ENCODE measurements around the gene ATP1A3.
"Not testable (repeated sequence)": the region's sequence is repeated elsewhere in the genome, so short reads cannot be mapped to it uniquely, and the experiment has no call there.

ATP1A3 gene

DNA sequence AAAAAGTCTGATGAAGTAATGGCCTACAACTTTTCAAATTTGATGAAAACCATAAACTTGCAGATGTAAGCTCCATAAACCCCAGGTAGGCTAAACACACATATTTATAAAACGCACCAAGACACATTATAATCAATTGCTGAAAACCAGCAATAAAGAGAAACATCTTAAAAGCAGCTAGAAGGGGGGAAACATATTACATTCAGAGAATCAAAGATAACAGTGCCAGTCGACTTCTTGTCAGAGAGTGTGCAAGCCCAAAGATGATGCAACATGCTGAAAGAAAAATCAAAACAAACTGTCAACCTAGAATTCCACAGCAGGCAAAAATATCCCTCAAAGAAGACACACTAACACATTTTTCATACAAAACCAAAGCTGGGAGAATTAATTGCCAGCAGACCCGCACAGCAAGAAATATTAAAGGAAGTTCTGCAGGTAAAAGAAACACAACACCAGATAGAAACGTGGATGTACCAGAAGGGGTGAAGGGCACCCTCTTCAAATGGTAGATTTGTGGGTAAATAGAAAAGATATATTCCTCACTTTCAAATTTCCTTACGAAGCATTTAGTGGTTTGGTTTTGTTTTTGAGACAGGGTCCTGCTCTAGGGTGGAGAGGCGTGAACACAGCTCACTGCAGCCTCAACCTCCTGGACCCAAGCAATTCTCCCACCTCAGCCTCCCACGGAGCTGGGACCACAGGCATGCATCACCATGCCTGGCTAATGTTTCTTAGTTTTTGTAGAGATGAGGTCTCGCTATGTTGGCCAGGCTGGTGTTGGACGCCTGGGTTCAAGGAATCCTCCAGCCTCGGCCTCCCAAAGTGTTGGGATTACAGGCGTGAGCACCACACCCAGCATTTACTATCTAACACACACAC, 16.5 kb upstream of the ATP1A3 start:
- DNase-seq = no peak

DNA sequence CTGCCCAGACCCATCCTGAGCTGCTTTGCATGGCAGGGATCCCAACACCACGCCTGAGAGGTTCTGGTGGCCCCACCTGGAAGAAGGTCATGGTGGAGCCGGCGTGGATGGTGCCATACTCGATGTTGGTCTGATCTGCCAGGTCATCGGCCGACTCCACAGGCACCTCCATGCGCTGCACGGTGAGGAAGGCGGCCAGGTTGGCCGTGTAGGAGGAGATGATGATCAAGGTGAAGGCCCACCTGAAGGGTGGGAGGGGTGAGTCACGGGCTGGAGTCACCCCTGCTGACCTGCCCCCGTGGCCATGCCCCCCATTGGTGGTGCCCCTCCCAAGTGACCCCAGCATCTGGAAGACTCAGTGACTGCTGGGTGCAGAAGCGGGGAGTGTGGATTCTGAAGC, 12.5 kb upstream of the ATP1A3 start:
- no peak for DNase-seq

DNA sequence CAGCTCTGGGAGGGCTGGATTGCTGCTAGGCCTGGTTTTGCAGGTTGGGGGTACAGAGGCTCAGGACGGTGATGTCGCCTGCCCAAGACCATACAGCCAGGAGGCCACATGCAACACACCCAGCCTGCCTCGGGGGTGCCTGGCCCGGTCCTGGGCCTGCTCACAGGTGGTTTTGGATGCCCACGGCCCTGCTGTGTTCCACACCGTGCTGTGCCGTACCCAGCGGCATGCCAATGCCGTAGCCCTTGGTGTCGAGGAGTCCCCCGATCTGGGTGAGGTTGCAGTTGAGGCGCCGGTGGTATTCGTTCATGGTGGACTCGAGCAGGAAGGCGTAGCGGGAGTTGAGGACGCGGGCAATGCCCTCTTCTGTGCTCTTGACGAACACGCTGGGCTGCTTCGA, 11.5 kb upstream of the ATP1A3 start:
- no peak for DNase-seq

DNA sequence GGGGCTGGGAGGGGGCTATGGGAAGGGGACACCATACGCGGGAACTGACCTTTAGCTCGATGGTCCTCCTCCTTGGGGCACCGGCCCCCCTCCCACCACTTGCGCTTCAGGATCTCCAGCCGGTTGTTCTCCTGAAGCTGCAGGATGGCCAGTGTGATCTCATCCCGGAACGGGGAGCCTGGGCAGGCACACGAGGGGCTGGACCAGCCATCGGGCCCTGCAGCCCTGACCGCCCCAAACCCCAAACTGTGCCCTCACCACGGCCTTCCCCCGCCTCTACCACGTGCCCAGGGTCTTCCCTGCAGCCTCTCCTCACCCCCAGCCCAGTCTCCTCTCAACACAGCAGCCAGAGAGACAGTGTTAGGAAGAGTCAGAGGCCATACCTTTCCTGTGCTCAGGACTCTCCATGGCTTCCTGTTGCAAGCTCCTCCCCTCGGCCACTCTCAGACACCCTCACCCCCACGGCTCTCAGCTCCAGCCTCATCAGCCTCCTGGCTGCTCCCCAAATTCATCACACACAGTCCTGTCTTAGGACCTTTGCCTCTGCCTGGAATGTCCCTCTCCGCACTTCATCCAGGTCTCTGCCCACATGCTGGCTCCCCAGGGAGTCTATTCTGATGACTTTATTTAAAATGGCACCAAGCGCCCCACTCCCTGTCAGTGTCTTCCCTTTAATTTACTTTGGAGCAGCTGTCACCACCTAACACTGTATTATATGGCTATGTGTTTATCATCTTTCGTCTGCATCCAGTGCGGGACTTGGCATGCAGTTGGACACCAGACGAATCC, 9.7 kb upstream of the ATP1A3 start:
- DNase-seq = no peak

DNA sequence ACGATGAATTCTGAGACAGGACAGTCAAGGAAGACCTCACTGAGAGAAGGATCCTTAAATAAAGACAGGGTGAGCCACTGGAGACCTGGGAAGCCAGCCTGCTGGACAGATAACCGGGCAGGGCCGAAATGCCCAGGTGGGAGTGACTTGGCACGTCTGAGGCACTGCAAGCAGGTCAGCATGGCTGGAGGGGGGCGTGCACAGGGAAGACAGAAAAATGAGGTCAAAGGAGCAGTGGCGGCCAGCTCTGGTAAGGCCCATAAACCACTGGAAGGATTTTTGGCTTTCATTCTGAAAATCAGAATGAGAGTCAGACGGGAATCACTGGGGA, 5.8 kb upstream of the ATP1A3 start:
- no peak for DNase-seq

DNA sequence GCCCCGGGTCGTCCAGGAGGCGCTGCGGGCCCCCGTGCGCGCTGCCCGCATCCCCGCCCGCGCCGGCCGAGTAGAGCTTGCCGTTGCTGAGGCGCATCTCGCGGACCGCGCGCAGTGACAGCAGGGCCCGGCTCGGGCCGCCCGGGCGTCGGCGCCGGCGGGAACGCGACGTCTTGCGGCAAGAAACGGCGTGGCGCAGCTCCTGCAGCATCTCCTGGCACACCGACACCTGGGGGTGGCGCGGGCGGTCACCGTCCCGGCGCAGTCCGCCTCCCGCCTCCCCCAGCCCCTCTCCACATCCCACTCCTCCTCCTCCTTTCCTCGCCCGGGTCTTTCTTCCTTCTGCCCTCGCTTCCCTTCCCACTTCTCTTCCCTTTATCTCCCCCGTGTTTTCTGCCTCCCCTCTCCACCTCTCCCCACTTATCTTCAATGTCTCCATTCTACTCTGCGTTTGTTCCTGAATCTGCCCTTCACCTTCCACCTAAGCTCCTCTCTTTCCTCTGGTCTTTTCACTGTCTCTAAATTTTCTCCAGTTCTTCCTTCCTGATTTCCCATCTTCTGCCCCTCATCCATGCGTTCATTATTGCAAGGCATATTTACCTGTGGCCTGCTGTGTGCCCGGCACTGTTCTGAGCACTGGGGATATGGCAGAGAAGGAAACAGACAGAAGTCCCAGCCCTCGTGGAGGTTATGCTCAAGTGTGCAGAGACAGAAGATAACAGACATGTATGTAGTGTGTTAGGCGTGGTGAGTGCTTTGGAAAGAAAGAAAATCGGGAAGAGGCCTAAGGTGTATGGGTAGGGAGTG, 5.2 kb upstream of the ATP1A3 start:
- no peak for DNase-seq

DNA sequence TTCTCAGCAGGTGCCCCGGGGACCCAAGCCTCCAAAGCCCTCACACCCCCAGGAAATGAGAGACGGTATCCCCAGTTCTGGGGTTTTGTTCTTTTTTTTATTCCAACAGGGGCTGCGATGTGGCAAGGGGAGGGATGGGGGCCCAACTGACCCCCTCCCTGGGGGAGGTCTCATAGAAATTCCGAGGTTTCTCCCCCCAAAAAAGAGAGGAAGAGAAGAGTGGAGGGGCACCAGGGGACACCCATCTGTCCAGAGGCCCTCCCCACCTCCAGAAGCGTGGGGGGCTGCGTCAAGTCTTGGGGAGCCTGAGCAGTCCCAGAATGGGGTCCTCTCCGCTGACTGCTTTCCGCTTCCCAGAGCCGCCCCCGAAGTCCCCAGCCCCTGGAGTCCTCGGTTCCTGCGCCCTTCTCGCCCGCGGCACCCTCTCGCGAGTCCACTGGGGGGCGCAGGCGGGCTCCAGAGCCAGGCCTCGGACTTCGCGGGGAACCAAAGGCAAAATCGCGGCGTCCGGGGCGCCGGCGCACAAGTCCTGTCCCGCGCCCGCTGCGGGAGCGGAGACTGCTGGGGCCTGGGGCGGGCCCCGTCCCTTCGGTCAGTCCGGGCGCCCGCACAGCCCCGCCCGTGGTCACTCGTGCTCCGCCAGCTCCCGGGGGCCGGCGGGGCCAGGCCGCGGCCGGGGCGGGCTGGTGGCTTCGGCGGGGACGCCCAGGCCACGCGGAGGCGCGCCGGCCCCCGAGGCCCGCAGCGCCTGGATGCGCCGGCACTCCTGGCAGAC, 4.4 kb upstream of the ATP1A3 start:
- no peak for DNase-seq

DNA sequence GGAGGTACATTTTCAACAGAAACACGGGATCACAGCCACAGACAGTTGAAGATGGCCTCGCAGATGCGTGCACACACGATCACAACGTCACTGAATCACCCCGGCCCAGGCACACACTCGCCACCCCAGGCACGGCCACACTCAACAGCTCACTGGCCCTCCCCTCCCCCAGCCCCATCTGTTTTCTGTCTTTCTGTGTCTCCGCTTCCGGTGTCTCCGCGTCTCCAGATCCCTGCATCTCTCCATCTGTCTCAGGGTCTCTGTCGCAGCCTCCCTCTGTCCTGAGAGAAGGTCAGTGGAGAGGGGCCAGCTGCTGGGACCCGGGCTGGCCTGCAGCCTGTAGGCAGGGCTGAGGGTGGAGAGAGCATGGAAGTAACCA, 3.8 kb upstream of the ATP1A3 start:
- no peak for DNase-seq

DNA sequence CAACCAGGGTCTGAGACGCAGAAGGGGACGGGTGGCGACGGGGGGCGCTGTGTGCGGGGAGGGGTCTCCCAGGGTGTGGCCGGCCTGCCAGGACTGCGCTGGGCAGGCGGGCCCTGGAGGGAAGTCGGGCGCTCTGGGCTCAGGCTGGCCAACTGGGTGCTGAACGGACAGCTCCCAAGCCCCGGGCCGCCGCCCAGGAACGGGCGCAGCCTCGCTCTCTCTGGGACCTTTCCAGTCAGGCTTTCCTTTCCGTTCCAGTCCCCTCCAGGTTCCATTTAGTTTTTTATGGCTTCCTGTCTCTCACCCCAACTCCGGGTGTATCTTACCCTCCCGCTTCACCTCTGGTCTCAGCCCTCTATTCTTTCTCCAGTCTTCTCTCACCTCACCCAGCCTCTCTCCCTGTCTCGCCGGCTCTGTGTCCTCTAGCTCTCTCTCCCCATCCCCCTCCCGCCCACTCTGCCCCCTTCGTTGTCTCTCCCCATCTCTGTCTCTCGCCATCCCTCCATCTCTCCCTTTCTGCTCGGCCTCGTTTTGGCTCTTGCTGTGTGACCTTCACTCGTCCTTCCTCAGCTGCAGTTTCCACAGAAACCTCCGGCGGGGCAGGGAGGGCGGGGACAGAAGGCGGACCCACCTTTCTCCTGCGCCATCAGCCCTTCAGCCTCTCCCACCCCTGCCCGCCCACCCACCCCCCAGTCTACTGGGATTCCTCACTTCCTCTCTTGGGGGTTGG, 3.3 kb upstream of the ATP1A3 start:
- no peak for DNase-seq

DNA sequence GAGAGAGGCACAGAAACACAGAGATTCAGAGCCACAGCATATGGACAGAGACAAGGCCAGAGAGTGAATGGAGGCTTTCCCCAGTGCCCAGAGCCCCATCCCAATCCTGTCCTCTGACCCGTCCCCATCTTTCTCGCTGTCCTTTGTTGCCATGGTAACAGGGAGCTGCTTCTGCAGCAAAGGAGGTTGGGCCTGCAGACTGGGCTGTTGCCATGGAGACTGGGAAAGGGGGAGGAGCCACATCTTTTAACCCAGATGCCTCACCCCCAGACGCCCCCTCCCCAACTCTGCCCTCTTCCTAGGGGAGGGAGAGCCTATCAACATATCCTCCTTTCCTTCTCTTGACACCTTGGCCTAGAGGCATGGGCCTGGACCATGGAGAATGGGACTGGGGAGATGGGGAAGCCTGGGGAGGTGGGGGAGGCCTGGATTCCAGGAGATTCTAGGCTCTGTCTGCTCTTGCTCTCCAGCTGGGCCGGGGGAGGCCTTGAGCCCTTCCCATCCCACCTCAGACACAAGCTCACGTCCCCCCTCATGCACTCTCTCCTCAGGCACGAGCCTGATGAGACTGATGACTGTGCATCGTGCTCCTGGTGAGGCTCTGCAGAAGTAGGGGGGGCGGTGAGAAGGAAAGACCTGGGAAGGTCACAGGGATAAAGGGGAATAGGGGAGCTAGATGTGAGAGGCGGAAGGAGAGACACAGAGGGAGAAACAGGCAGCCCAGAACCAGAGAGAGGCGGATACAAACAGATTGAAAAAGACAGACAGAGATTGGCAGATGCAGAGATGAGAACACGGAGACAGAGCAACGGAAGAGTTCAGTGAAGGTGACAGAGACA, 2.1 kb upstream of the ATP1A3 start:
- no peak for DNase-seq

DNA sequence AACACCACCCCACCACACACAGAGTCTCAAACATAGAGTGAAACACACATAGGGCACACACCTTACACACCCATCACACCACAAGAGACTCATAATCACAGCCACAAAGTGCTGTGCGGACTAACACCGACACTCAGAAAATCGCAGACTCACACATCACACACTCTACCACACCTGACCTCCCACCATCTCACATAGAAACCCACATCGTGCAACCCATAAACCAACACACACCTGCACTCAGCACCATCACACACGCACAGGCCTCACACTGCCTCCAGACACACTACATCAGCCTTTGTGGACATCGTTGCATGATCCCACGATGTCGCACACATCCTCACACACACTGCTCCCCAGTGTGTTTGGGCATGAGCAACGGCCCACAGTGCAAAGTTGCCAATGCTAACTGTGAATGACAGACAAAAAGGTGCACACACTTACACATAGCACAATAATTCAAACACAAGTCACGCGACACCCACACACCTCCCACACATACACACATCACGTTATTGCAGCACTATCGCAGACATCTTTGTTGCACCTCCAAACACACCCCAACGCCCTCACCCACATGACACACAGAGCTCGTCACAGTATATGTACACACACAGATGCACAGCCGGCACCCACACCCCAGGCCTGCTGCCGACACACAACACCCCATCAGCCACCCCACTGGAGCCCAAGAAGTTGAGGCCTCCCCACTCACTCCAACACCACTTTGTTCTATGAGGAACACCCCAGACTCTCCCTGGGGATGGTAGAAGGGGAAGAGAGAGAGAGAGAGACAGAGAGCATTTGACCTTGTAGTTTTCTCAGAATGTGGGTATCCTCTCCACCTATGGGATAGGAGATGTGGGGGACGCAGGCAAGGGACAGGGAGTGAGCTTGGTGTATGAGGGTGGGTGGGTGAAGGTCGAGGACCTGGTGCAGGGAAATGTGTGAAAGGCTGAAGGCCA, 1.2 kb upstream of the ATP1A3 start:
- DNase-seq = no peak

DNA sequence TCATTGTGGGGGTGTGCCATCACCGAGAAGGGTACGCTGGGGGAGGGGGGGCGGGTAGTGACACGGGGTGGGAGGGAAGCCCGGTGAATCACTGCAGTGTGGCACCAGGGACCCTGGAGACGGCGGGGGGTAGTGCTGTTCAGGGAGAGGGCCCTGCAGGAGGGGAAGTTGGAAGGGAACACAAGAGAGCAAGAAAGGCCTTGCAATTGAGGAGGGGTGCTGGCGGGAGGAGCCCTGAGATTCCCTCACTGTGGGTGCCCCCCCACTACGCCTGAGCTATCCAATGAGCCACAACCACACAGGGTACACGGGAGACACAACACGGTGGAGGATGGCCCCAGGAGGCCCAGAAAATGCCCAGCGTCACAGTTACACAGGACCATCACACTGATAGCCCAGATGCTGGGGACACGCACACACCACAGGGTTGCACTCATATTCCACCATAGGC, 516 bp upstream of the ATP1A3 start:
- no peak for DNase-seq

DNA sequence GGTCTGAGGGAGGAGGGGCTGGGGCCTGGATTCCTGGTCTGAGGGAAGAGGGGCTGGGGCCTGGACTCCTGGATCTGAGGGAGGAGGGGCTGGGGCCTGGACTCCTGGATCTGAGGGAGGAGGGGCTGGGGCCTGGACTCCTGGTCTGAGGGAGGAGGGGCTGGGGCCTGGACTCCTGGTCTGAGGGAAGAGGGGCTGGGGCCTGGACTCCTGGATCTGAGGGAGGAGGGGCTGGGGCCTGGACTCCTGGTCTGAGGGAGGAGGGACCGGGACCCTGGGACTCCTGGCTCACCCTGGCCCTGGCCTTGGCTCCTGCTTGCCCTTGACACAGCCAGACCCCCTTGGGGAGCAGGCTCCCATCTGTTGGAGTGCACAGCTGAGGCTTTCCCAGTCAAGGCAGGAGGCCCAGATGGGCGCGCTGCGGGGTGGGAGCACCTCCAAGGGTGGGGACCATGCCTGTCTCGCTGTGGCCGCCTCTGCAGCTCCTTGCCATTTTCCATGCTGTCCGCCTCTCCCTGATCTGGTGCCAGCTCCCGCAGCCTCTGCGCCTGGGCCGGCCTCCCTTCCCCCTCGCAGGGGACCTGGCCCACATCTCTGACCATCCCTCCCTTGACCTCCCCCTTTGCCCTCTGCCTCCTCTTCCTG, 2.0 kb downstream of the ATP1A3 start:
- DNase-seq = not testable (repeated sequence)

DNA sequence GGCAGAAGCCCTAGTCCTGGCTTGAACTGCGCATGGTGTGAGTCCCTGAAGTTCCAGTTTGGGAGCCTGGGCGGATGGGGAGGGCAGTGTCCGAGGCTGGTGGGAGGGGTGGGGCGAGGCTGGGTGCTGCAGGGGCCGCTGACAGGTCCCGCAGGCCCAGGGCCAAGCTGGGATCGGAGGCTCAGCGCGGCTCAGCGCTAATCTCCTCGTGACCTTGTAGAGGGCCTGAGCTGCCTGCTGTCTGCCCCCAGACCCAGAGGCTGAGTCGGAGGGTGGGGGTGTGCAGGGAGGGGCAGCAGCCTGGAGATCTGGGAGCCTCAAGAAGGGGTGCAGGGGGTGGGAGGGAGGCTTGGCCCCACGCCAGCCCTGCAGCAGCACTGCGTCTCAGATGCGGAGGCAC, 3.0 kb downstream of the ATP1A3 start:
- DNase-seq = no peak

DNA sequence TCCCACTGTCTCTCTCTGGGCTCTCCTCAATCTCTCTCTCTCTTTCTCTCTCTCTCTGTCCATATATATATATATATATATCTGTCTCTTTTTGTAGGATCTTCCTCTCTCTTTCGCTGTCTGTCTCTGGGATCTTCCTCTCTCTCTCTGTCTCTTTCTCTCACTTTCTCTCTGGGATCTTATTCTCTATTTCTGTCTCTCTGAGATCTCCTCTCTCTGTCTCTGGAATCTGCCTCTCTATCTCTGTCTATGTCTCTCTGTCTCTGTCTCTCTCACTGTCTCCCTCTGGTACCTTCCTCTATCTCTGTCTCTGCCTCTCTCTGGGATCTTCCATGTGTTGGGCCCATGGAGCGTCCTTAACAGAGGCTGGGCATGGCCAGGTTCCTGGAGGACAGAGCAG, 3.4 kb downstream of the ATP1A3 start:
- no peak for DNase-seq

DNA sequence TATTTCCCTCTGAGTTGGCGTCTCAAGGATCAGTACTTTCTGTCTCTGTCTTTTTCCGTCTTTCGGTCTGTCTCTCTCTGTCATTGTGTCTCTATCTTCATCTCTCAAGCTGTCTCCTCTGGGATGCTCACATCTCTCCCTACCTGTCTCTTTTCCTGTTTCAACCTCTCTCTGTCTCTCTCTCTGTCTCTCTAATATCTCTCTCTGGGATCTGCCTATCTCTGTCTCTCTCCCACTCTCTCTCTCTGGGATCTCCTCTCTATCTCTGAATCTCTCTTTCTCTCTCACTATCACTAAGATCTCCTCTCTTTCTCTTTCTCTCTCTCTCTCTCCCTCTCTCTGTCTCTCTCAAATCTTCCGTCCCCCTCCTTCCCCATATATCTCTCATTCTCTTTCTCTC, 4.0 kb downstream of the ATP1A3 start:
- DNase-seq = no peak

DNA sequence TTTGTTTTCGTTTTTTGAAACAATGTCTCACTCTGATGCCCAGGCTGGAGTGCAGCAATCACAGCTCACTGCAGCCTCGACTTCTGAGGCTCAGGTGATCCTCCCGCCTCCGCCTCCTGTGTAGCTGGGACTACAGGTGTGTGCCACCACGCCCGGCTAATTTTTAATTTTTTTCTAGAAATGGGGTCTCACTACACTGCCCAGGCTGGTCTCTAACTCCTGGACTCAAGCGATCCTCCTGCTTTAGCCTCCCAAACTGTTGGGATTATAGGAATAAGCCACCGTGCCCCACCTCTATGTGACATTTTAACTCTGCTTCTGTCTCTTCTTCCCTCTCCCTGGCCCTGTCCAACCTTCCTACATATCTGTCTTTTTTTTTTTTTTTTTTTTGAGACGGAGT, 5.1 kb downstream of the ATP1A3 start:
- no peak for DNase-seq

DNA sequence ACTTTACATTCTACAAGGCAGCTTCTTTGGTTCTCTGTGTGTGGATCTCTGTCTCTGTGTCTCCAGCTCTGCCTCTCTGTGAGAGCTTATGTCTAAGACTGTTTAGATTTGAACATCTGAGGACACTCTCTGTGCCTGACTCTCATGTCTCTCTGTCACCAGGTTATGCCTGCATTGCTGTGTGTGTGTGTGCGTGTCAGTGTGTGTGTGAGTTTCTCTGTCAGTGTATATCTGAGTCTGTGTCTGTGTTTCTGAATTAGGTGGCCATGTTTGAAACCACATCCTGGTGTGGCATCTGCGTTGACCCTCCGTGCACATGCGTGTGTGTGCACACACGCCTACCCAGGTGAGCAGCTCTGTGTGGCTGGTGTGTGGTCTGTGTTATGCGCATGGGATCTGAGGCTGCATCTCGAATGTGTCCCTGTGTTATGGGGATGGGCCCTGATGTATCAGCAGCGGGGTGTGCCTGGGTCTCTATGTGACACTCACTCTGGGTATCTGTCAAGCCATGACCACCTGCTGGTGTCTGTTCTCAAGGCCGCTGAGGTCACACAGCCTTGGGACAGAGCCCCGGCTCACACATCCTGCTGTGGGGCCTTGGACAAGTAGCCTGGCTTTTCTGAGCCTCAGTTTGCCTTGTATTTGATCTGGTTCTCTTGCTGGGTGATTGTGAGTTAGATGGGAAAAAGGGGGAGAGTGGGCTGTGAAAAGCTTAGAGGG, 6.7 kb downstream of the ATP1A3 start:
- no peak for DNase-seq

DNA sequence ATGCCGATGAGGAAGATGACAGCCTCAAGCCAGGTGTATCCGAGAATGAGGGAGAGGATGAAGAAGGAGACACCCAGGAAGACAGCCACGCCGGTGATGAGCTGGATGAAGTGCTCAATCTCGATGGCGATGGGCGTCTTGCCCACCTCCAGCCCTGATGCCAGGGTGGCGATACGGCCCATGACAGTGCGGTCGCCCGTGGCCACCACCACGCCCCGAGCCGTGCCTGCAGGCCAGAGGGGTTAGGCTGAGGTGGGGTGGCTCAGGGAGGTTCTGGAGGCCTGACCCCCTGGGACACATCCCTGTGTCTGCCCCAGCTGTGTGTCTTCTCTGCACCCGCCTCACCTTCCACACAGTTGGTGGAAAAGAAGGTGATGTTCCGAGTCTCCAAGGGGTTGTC, 9.1 kb downstream of the ATP1A3 start:
- no peak for DNase-seq
